Neural cell (in vitro differentiated cells): ENCODE data around the gene SHROOM2.

Experiments used
- POLR2AphosphoS5 ChIP-seq: IDR thresholded peaks from 2 replicates; pipeline ENCODE4 v1.6.1; 2012
- TF ChIP-seq, protein P1 (sequence below): fragments of 450-650 bp; IDR thresholded peaks from 2 replicates; pipeline ENCODE4 v1.5.1; 2014; ENCODE audit warnings: antibody characterized with exemption, mild to moderate bottlenecking, moderate library complexity; ENCODE audit not compliant: poor library complexity, severe bottlenecking

DNA sequence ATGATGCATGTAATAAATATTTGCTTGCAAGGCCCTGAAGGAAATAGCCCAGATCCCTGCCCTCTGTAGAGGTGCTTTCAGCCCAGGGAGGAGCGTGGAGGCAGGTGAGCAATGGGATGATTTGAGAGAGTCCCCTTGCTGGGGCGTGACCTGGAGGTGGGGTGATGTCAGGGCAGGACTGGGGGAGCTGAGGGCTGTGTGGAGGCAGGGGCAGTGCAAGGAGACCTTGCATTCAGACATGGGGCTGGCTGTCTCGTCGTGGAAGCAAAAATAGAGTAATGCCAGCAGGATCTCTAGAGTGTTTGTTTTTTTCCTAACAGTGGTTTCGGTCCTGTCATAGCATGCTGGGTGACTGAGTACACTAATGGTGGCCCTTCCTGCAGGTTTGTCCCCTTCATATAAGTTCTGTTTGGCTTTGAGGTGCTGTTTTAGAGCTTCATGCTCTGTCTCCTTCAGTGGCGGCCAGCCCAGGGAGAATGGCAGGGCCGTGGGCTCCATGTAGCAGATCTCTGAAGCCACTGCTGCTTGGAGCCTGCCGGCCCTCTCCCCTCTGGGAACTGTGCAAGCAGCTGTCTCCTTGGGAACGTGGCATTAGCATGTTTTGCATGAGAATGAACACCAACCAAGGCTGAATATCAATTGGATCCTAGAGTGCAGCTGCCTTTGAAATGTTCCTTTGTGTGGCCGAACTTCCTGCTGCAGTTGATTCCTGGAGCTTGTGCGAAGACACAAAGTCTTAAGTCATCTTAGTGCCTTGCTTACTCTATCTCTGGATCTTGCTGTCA, 141.7 kb downstream of the SHROOM2 start:
- TF ChIP-seq, protein P1, sequence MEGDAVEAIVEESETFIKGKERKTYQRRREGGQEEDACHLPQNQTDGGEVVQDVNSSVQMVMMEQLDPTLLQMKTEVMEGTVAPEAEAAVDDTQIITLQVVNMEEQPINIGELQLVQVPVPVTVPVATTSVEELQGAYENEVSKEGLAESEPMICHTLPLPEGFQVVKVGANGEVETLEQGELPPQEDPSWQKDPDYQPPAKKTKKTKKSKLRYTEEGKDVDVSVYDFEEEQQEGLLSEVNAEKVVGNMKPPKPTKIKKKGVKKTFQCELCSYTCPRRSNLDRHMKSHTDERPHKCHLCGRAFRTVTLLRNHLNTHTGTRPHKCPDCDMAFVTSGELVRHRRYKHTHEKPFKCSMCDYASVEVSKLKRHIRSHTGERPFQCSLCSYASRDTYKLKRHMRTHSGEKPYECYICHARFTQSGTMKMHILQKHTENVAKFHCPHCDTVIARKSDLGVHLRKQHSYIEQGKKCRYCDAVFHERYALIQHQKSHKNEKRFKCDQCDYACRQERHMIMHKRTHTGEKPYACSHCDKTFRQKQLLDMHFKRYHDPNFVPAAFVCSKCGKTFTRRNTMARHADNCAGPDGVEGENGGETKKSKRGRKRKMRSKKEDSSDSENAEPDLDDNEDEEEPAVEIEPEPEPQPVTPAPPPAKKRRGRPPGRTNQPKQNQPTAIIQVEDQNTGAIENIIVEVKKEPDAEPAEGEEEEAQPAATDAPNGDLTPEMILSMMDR, result no peak
- TF ChIP-seq POLR2AphosphoS5, result no peak
